ENCODE data around the gene RIMS1. TPM values are rescaled to one million over a fixed set of nuclear protein-coding genes. Genes with fewer than 3 reads are reported as not detected.

Gene RIMS1
- total RNA-seq, 1 donor from 2014 or later, result 24.7 TPM

DNA sequence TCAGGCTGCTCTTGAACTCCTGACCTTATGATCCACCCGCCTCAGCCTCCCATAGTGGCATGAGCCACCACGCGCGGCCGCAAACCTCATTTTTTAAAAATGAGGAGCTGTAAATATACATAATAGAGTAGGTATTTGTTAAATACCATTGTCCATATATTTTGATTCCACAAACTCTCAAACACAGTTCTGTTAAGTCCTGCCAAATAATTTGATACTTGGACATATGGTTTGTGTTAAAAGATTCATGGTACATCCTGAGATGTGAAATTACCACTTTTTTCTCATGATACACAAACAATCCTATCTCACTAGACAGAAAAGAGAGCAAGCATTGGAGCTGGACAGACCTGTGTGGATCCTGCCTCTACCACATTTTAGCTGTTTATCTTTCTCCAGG, 401.5 kb downstream of the RIMS1 start:
- peaks cover 35% of the 10 kb centered on the region for H3K4me1 Mint-ChIP-seq (ENCODE audit: unreplicated experiment)
- peaks cover 3% of the 10 kb centered on the region for H3K9me3 Mint-ChIP-seq (ENCODE audit: unreplicated experiment)
- H3K27me3 Mint-ChIP-seq (ENCODE audit: unreplicated experiment), result no peaks in the 10 kb centered on the region
- no peak for DNase-seq (ENCODE audit: extremely low spot score, unreplicated experiment)
- no peak overlapping the region for H3K4me3 Mint-ChIP-seq (ENCODE audit: unreplicated experiment)
- peaks cover 12% of the 10 kb centered on the region for H3K36me3 Mint-ChIP-seq (ENCODE audit: unreplicated experiment)
- TF ChIP-seq, protein P1, sequence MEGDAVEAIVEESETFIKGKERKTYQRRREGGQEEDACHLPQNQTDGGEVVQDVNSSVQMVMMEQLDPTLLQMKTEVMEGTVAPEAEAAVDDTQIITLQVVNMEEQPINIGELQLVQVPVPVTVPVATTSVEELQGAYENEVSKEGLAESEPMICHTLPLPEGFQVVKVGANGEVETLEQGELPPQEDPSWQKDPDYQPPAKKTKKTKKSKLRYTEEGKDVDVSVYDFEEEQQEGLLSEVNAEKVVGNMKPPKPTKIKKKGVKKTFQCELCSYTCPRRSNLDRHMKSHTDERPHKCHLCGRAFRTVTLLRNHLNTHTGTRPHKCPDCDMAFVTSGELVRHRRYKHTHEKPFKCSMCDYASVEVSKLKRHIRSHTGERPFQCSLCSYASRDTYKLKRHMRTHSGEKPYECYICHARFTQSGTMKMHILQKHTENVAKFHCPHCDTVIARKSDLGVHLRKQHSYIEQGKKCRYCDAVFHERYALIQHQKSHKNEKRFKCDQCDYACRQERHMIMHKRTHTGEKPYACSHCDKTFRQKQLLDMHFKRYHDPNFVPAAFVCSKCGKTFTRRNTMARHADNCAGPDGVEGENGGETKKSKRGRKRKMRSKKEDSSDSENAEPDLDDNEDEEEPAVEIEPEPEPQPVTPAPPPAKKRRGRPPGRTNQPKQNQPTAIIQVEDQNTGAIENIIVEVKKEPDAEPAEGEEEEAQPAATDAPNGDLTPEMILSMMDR (IDR thresholded peaks at IDR 0.05), result no peak
- peak overlapping the region; percentile 80 for H3K27ac Mint-ChIP-seq (ENCODE audit: unreplicated experiment)

DNA sequence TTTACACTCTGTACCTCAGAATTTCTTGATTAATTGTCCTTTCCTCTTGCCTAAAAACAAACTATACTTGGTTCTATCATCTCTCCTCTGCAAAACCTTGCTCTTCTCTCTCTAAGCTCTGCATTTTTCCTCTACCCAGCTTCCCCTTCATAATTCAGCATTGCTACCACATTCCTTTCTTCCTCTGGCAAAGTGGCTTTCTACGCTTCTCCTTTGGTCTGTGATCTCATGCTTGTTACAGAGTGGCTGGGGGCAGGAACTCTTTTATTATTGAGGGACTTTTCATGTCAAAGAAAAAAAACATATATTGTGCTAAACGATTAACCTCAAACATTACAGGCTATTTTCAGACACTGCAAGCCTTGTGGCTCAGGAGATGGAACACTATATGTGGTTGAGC, 402.2 kb downstream of the RIMS1 start:
- Mint-ChIP-seq H3K27me3 (ENCODE audit: unreplicated experiment) (no peaks in the 10 kb centered on the region), H3K9me3 (ENCODE audit: unreplicated experiment) (peaks cover 3% of the 10 kb centered on the region), H3K4me1 (ENCODE audit: unreplicated experiment) (peaks cover 33% of the 10 kb centered on the region), H3K4me3 (ENCODE audit: unreplicated experiment) (no peak overlapping the region), H3K27ac (ENCODE audit: unreplicated experiment) (peak overlapping the region; percentile 25), H3K36me3 (ENCODE audit: unreplicated experiment) (peaks cover 17% of the 10 kb centered on the region)
- TF ChIP-seq, protein P1 (IDR thresholded peaks at IDR 0.05), result no peak
- DNase-seq (ENCODE audit: extremely low spot score, unreplicated experiment), result no peak

DNA sequence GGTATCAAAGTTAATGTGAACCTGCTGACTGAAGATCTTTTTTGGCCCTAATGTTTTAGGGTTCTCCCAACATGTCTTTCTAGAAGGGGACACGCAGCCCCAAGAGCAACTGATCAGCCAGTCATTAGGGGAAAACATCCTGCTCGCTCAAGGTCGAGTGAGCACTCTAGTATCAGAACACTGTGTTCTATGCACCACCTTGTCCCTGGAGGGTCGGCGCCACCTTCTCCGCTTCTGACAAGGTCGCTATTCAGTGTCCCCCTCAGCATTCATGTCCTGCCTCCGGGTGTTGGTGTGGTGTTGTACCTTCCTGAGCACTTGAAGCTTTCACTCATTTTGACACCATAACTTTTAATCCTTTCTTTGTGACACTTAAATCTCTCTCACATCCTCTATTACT, 404.3 kb downstream of the RIMS1 start:
- H3K27me3 Mint-ChIP-seq (ENCODE audit: unreplicated experiment), result no peaks in the 10 kb centered on the region
- TF ChIP-seq, protein P1 (IDR thresholded peaks at IDR 0.05), result no peak
- peaks cover 14% of the 10 kb centered on the region for H3K36me3 Mint-ChIP-seq (ENCODE audit: unreplicated experiment)
- H3K9me3 Mint-ChIP-seq (ENCODE audit: unreplicated experiment), result no peaks in the 10 kb centered on the region
- H3K4me1 Mint-ChIP-seq (ENCODE audit: unreplicated experiment), result peaks cover 29% of the 10 kb centered on the region
- no peak for DNase-seq (ENCODE audit: extremely low spot score, unreplicated experiment)
- H3K27ac Mint-ChIP-seq (ENCODE audit: unreplicated experiment), result no peak overlapping the region
- no peak overlapping the region for H3K4me3 Mint-ChIP-seq (ENCODE audit: unreplicated experiment)

DNA sequence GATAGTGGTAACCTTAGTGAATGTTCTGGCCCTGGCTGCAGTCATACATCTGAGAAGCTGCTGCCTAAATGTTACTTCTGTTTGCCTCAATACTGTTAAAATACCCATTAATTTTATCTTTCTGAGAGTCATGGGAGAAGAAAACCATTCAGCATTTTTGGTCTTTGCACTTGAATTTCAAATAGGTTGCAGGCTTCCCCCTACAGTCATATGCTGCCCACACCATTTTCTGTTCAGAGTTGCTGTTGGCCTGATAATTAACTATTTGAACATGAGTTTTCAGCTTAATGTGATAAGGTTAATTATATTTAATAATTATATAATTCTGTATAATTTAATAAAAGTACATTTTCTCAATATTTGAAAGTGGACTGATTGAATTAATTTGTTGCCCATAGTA, 410.0 kb downstream of the RIMS1 start:
- peaks cover 16% of the 10 kb centered on the region for H3K36me3 Mint-ChIP-seq (ENCODE audit: unreplicated experiment)
- H3K27ac Mint-ChIP-seq (ENCODE audit: unreplicated experiment), result no peak overlapping the region
- DNase-seq (ENCODE audit: extremely low spot score, unreplicated experiment), result no peak
- peaks cover 2% of the 10 kb centered on the region for H3K4me1 Mint-ChIP-seq (ENCODE audit: unreplicated experiment)
- H3K27me3 Mint-ChIP-seq (ENCODE audit: unreplicated experiment), result no peaks in the 10 kb centered on the region
- TF ChIP-seq, protein P1 (IDR thresholded peaks at IDR 0.05), result no peak
- H3K4me3 Mint-ChIP-seq (ENCODE audit: unreplicated experiment), result no peak overlapping the region
- no peaks in the 10 kb centered on the region for H3K9me3 Mint-ChIP-seq (ENCODE audit: unreplicated experiment)

DNA sequence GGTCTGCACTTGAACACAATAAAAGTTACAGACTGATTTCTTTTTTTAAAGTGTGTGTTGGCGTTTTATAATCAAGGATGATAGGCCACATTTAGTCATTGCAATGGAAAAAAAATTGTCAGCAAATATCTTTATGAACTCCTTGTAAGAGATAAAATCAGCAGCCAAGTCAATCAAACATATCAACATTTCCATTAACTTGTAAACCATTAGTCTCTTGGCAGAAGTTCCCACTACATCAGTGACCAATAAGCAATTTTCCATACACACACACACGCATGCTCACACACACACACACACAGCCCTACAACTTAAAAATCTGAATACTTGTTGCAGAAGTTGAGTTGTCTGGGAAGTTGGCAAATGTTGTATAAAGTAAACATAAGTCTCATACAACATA, 419.6 kb downstream of the RIMS1 start:
- H3K27me3 Mint-ChIP-seq (ENCODE audit: unreplicated experiment), result no peaks in the 10 kb centered on the region
- peaks cover 2% of the 10 kb centered on the region for H3K36me3 Mint-ChIP-seq (ENCODE audit: unreplicated experiment)
- TF ChIP-seq, protein P1 (IDR thresholded peaks at IDR 0.05), result no peak
- no peaks in the 10 kb centered on the region for H3K9me3 Mint-ChIP-seq (ENCODE audit: unreplicated experiment)
- H3K27ac Mint-ChIP-seq (ENCODE audit: unreplicated experiment), result no peak overlapping the region
- H3K4me3 Mint-ChIP-seq (ENCODE audit: unreplicated experiment), result no peak overlapping the region
- DNase-seq (ENCODE audit: extremely low spot score, unreplicated experiment), result no peak
- peaks cover 2% of the 10 kb centered on the region for H3K4me1 Mint-ChIP-seq (ENCODE audit: unreplicated experiment)

Measured in osteocyte (in vitro differentiated cells).